ENCODE measurements around the gene ZNF792.
"Not testable (repeated sequence)": the region's sequence is repeated elsewhere in the genome, so short reads cannot be mapped to it uniquely, and the experiment has no call there.

ZNF792 gene

DNA sequence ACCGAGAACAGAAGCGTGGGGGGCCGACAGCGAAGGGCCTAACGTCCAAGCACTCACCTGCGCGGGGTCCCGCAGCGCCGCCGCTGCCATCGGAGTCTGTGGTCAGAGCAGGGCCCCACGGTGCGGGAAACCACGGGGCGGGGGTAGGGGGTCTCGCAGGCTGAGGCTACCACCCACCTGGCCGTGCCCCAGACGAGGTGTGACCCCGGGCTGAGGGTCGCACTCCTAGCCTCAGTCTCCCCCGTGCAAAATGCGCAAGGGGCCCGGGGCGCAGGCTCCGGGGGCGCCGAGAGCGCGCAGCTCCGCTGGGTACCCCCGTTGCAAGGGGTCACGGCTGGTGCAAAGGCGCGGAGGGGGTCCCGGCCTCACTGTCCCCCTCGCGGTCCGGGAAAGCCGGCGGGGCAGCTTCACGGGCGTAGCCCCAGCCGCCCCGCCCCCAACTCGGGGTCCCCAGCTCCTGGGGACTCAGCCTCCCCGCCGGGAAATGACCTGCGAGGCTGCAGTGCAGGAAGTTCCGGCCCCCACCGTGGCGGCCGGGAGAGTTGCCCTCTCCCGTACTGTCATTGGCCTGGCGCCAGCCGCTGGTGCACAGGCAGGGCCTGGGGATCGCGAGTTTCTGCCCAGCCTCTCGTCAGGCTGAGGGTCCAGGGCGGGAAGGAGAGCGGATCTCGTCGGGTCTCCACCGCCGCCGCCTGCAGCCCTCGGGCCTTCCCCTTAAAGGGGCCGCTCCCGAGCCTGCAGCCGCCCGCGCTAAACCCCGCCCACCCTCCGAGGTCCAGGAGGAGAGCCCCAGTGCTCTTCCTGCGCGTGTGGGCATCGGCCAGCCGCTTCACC is at the start of gene ZNF792:
Gene ZNF792, minus strand, starts transcription at position 657 of the 834 bp plus-strand sequence. Its CDS starts 567 bp downstream, at position 90.
- DNase-seq (ENCODE audit: low read depth, low spot score): no peak

DNA sequence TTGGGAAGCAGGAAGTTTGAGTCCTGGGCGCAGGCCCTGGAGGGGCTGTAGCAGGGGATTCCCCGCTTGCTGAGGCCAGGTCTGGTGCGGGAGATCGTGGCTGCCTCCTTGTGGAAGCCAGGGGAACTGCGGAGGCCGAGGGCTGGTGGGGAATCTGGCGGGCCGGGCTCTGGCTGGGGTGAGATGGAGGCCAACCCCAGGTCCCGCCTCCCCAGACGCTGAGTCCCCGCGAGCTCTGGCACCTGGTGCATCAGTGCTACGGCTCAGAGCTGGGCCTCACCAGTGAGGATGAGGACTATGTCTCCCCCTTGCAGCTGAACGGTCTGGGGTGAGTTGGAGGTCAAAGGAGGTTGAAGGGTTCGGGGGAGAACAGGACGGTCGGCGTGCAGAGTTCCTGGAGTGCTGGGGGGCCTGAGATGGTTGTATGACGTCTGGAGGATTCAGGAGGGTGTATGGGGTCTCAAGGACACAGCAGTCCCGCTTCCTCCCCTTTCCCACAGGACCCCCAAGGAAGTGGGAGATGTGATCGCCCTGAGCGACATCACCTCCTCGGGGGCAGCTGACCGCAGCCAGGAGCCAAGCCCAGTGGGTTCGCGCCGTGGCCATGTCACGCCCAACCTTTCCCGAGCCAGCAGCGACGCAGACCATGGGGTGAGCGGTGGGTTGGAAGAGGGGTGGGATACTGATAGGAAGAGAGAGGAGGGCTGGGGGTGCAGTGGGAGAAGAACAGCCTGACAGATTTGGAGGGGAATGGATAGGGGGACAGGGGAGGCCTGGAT is 49.2 kb upstream of the ZNF792 start:
- no peak for DNase-seq (ENCODE audit: low read depth, low spot score)

DNA sequence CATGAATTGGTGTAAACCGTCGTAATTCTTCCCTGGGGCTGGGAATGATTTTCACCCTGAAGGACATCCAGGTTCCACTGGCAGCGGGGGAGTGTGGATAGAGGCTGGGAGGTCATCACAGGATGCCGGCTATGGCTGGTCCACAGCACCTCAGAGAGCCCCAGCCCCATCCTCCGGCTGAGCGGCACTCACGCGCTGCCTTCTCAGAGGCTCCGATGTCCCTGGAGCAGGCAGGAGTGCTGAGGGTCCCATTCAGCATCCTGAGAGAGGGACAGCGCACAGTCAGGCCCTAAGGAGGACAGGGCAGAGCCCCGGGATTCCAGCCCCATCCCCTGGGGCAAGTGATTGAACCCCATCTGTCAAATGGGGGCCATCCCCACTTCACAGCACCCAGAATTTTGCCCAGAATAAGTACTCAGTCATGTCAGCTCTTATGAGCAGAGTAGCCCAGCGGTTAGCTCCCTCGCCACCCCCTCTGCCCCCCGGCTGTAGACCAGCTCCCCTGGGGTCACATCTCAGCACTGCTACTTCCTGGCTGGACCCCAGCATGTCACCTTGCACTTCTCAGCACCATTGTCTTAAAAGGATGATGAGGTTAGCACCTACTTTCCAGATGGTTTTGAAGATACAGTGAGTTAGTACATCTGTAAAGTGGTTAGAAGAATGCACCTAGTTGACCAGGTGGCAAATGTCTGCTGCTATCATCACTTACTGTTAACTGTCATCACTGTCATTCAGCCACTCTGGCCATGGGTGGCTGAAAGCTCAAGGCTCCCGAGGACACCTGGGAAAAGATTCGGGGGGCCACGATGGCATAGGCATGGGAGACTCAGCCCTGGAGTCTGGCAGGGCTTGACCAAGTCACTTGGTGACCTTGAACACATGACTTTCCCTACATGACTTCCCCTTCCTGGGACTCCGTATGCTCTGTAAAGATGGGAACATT is 48.0 kb upstream of the ZNF792 start:
- DNase-seq (ENCODE audit: low read depth, low spot score): no peak

DNA sequence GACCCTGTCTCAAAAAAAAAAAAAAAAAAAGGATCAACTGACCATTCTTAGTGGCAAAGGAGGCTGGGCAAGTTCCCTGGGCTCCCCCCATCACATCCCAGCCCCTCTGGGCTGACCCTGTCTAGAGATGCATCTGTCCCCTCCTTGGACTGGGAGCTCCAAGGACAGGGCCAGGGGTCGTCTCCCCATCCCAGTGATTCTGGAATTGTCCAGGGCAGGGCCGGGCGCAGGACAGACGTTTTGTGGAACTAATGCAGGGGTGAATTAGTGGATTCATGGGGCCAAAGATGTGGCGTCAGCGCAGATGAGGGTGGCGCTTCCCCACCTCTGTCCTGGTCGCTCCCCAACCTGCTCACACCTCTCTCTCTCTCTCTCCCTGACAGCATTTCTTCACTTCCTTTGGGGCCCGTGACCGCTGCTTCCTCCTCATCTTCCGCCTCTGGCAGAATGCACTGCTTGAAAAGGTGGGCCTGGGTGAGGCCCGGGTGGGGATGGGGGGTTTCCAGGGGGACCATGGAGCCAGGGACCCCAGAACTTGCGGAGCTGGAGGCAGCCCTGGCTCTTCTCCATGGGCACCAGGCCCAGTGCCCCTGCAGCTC is 47.2 kb upstream of the ZNF792 start:
- no peak for DNase-seq (ENCODE audit: low read depth, low spot score)

DNA sequence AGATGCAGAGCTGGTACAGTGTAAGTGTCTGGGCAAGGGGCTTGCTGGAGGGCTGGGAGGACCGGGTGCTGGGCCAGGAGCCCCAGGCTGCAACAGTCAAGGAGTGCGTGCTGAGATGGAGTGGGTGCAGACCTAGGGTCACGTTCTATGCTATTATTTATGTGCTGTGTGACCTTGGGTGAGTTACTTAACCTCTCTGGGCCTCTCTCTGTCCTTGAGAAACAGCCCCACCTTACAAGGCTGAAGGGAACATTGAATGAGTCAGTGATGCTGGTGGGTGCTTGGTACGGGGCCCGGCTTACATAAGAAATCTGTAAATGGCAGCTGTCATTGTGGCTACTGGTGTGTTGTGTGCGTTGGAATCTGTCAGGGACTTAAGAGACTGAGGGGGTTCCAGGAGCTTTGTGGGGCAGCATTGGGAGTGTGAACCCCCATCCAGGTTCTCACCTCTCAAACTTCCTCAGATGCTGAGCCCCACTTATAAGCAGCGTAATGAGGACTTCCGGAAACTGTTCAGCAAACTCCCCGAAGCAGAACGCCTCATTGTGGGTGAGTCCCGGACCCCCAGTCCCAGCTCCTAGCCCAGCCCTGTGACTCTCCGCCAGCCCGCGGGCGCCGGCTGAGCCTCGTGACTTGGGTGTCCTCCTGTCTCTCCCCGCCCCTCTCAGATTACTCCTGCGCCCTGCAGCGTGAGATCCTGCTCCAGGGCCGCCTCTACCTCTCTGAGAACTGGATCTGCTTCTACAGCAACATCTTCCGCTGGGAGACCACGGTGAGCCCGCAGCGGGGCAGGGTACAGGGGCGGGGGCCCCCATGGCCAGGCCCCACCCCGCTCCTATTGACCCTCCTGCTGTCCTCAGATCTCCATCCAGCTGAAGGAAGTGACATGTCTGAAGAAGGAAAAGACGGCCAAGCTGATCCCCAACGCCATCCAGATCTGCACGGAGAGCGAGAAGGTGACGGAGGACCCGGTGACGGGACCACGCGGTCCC is 45.7 kb upstream of the ZNF792 start:
- DNase-seq (ENCODE audit: low read depth, low spot score): no peak

DNA sequence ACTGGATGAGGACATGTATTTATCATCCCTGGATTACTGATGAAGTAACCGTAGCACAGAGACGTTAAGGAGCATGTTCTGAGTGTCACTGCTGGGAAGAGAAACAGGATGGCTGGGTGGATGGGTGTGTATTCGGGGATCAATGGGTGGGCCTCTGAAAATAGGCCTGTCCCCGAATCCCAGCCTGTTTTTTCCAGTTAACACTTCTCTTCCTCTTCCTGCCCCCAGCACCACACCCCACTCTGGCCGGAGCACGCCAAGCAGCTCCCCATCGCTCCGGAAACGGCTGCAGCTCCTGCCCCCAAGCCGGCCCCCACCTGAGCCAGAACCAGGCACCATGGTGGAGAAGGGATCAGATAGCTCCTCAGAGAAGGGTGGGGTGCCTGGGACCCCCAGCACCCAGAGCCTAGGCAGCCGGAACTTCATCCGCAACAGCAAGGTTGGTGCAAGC is 44.9 kb upstream of the ZNF792 start:
- DNase-seq (ENCODE audit: low read depth, low spot score): no peak

DNA sequence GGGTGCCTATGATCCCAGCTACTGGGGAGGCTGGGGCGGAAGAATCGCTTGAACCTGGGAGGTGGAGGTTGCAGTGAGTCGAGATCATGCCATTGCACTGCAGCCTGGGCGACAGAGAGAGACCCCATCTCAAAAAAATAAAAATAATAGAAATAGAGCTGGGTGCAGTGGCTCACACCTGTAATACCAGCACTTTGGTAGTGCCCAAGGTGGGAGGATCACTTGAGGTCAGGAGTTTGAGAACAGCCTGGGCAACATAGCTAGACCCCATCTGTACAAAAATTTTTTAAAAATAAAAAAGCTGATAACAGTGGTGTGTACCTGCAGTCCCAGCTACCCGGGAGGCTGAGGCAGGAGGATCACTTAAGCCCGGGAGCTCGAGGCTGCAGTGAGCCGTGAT is 43.4 kb upstream of the ZNF792 start:
- DNase-seq (ENCODE audit: low read depth, low spot score): not testable (repeated sequence)

DNA sequence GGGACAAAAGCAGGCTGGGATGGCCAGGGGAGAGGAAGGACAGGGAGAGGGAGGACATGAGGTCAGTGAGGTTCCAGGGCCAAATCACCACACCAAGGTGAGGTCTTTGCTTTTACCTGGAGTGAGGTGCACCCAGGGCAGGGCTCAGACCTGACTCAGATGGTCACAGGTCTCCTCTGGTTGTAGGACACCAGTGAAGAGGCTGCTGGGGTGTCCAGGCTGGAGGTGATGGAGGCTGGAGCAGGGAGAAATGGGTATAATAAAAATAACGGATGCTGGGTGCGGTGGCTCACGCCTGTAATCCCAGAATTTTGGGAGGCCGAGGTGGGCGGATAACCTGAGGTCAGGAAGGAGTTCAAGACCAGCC is 43.0 kb upstream of the ZNF792 start:
- no peak for DNase-seq (ENCODE audit: low read depth, low spot score)

DNA sequence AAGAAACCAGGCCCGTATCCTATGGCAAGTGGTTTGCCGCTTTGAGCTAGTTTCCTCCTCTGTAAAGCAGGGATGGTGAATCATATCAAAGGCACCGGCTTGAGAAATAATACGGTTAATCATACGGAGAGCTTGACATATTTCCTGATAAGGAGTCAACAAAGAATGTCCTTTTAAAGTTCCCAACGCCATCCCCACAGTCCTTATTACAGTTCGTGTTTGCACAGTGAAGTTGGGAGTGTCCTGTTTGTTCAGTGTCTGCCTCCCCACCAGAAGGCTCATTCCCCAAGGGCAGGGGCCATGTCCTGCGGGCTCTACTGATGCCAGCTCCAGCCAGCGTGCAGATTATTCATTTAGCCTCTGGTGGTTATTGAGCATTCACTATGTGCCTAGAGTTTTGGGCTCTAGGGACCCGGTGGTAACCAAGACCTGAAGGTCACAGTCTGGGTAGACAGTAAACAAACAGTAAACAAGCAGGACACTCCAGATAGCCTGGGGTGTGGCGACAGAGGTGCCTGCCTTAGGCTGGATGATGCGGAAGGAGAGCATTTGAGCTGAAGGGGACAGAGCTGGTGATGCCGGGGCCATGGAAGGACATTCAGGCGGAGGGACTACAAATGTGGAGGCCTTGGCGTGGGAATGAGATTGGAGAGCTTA is 42.4 kb upstream of the ZNF792 start:
- DNase-seq (ENCODE audit: low read depth, low spot score): no peak

DNA sequence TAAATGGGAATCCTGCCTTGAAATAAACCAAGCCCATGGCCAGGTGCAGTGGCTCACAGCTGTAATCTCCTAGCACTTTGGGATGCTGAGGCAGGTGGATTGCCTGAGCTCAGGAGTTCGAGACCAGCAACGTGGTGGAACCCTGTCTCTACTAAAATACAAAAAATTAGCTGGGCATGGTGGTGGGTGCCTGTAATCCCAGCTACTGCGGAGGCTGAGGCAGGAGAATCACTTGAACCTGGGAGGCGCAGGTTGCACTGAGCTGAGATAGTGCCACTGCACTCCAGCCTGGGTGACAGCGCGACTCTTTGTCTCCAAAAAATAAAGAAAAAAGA is 41.9 kb upstream of the ZNF792 start:
- not testable (repeated sequence) for DNase-seq (ENCODE audit: low read depth, low spot score)

DNA sequence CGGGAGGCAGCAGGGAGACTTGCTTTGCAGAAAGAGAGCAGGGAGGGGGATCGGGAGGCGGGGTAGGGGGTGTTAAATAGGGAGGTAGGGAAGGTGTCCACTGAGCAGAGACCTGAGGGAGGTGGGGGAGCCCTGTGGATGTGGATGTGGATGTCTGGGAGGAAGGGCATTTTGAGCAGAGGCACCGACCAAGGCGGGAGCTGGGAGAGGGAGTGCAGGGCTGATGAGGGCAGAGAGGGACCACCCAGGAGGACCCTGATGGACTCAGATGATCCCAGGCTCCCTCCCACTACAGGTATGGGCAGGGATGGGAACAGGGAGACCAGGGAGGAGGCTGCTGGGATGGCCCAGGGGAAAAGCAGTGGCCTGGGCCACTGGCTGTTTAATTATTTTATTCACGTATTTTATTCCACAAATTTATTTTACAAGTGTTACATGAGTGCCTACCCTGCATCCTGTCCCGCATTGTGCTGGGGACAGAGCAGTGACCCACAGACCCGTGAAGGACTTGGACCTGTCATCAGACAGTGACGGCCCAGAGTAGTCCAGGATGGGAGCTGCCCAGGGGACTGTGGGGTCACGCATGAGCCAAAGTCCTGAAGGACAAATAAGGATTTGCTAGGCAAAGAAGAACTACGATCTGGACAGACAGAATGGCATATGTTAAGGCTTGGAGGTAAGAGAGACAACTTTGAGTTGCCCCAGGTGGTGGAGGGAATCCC is 41.4 kb upstream of the ZNF792 start:
- DNase-seq (ENCODE audit: low read depth, low spot score): no peak

DNA sequence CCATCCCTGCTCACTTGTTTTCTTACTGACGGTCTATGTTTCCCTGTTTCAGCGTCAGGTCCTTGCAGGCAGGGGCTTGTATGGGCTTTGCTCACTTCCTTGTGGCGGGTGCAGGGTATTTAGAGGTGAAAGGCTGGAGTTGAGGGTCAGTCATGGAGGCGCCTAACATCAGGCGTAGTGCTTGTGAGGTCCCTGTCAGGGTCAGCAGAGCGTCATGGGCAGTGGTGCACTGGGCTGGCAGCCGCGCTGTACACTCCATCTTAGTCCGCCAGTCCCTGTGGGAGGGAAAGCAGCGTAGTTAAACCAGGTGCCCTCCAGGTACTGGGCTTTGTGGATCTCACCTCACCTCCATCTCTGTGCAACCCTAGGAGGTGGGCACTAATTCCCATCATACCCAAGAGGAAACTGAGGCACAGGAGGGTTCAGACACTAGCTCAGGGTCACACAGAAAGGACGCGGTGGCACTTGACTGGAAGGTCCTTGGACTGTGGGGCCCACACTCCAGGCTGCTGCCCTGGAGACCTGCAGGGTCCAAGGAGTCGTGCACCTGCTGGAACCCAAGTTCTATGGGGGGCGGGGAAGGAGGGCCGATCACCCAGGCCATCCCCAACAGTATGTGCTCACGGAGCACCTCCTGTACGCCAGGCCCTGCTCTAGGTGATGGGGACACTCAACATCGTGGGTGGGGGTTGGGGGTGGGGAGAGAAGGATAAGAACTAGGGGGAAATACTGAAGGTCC is 40.7 kb upstream of the ZNF792 start:
- DNase-seq (ENCODE audit: low read depth, low spot score): no peak

DNA sequence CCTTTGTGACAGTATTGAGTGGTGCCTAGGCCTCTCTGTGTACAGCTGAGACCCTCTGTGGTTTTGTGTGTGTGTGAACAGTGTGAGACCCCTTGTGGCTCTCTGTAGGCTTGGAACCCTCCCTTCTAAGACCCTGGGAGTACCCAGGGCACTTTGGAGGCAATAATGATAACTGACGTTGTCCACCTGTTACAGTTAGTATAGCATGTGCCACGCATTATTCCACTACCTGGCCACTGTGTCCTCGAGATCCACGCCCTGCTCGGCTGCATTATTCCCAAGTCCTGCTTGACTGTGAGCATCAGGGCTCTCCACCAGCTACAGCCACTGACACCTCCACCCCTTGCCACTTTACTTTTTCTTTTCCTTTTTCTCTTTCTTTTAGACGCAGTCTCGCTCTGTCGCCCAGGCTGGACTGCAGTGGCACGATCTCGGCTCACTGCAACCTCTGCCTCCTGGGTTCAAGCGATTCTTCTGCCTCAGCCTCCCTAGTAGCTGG is 38.1 kb upstream of the ZNF792 start:
- DNase-seq (ENCODE audit: low read depth, low spot score): no peak

DNA sequence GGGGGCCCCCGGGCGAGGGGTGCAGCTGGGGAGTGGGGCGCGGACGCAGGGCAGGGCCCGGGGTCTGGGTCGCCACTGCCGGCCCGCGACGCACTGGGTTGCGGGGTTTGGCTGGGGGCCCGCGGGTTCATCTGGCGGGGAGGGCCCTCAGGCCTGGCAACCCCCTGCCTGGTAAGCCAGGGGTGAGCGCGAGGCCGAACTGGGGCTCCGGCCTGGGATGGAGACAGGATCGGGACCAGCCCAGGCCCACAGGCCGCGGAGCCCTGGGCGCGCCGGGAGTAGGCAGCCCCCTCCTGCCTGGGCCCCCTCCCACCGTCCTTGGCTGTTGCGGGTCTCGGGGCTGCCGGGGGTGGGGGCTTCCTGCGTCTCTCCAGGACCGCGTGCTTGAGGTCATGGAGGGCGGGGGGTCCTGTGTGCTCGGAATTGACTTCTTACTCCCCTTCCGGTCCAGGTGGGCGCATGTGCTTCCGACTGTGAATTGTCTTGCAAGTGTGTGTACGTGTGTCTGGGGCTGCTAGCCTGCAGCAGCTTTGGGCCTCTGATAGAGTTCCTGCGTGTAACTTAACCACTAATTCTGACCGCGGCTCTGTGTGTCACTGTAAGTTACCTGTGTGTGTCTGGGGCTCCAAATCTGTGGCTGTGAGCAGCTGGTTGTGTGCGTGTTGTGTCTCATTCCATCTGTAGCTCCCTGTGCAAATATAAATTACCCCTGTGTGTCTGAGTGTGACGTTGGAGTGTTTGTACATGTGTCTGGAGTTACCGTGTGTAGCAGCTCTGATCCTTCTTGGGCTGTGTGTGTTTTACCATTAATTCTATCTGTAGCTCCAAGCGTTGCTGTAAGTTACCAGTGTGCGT is 36.8 kb upstream of the ZNF792 start:
- DNase-seq (ENCODE audit: low read depth, low spot score): no peak

DNA sequence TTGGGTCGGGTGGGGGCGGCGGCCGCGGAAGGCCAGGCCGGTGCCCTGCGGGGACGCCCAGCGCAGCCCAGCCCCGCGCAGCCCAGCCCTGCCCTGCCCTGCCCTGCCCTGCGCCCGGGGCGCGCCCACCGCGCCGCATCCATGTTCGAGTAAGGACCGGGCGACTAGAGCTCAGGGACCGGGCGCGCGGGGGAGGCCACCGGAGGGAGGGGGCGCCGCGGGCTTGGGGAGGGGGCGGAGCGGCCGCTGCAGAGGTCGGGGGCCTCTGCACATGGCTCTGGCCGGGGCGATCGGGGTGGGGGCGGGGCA is 36.3 kb upstream of the ZNF792 start:
- no peak for DNase-seq (ENCODE audit: low read depth, low spot score)

DNA sequence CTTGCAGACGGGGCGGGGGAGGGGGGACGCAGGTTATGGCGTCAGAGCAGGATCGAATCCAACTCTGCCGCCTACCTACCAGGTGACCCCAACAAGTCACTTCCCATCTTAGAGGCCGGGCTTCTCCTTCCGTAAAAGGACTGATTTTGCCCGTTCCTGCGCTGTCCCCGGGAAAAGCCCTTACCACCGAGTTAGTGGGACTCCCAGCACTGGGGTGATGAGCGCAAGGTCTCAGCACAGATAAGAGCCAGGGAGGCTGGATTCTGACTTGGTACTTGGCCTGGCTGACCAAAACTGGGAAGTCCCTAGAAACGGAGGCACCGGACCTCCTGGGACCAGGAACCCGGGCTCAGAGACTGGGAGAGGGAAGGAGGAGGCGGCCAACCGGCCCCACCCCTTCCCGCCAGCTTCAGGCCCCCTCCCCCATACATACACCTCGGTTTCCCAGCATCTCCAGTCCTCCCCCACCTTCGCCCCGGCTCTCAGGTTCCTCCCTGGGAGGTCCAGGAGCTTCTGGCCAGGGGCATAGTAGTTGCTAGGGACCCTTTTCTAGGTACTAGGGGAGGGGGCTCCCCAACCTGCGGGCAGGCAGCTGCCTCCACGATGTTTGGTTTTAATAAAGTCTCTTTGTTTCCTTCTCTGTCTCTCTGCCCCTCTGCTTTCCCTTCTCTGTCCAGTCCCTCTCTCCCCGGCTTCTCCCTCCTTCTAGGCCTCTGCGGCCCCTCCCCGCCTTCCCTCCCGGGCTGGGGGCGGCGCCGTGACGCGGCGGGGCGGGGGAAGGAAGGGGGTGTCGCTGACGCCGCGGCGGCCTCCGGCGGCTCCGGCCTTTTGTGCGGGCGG is 35.7 kb upstream of the ZNF792 start, which contains the start of gene GRAMD1A:
Gene GRAMD1A, plus strand, starts transcription at position 826 of the 840 bp plus-strand sequence. CDS start 156 bp downstream, outside the sequence.
- no peak for DNase-seq (ENCODE audit: low read depth, low spot score)
